MM.1S (cell line): ENCODE data around the gene GRWD1.

Experiments used
- DNase-seq: peaks from one replicate; pipeline ENCODE4 v3.0.0-alpha.2; 2015
- H2AFZ ChIP-seq: fragments of 300-600 bp; sonication (generic); 2 replicates; pipeline ENCODE4 v1.6.0; 2016; ENCODE audit warnings: antibody characterized with exemption, low read length
- H3F3A ChIP-seq: fragments of 300-600 bp; sonication (generic); 2 replicates; pipeline ENCODE4 v1.6.1; 2016; ENCODE audit warnings: mild to moderate bottlenecking, antibody characterized with exemption, low read length, moderate library complexity, mixed read lengths; ENCODE audit not compliant: insufficient read depth
- H3K27ac ChIP-seq: fragments of 300-600 bp; sonication (generic); 2 replicates; pipeline ENCODE4 v1.5.1; 2016; ENCODE audit warnings: mild to moderate bottlenecking, low read length
- H3K27me3 ChIP-seq: fragments of 300-600 bp; sonication (generic); replicated peaks from 2 replicates; pipeline ENCODE4 v1.6.0; 2016; ENCODE audit warnings: low read length; ENCODE audit not compliant: insufficient read depth
- H3K36me3 ChIP-seq: fragments of 300-600 bp; sonication (generic); replicated peaks from 2 replicates; pipeline ENCODE4 v1.6.1; 2016; ENCODE audit warnings: mild to moderate bottlenecking, low read length, mixed read lengths; ENCODE audit not compliant: insufficient read depth
- H3K4me1 ChIP-seq: fragments of 300-600 bp; sonication (generic); 2 replicates; pipeline ENCODE4 v1.6.1; 2016; ENCODE audit warnings: low read length, mixed read lengths
- H3K4me2 ChIP-seq: fragments of 300-600 bp; sonication (generic); 2 replicates; pipeline ENCODE4 v1.6.0; 2016; ENCODE audit warnings: low read depth, low read length
- H3K4me3 ChIP-seq: fragments of 300-600 bp; sonication (generic); 2 replicates; pipeline ENCODE4 v1.5.1; 2016; ENCODE audit warnings: low read length, mixed read lengths
- H3K79me2 ChIP-seq: fragments of 300-600 bp; sonication (generic); 2 replicates; pipeline ENCODE4 v1.6.1; 2016; ENCODE audit warnings: mixed run types, low read length, mixed read lengths
- H3K9ac ChIP-seq: fragments of 300-600 bp; sonication (generic); 2 replicates; pipeline ENCODE4 v1.6.1; 2016; ENCODE audit warnings: low read length, mixed read lengths
- H3K9me2 ChIP-seq: fragments of 300-600 bp; sonication (generic); replicated peaks from 2 replicates; pipeline ENCODE4 v1.6.1; 2016; ENCODE audit warnings: mild to moderate bottlenecking, low read length, mixed read lengths; ENCODE audit not compliant: insufficient read depth
- H3K9me3 ChIP-seq: fragments of 300-600 bp; sonication (generic); replicated peaks from 2 replicates; pipeline ENCODE4 v1.6.1; 2016; ENCODE audit warnings: mild to moderate bottlenecking, low read length, mixed read lengths; ENCODE audit not compliant: insufficient read depth
- H4K20me1 ChIP-seq: fragments of 300-600 bp; sonication (generic); 2 replicates; pipeline ENCODE4 v1.6.1; 2016; ENCODE audit warnings: mild to moderate bottlenecking, low read length, moderate library complexity, mixed read lengths; ENCODE audit not compliant: insufficient read depth
- CTCF ChIP-seq: fragments of 300-600 bp; sonication (generic); IDR thresholded peaks from 2 replicates; pipeline ENCODE4 v1.5.1; 2016; ENCODE audit warnings: antibody characterized with exemption, low read length, mixed read lengths
- EZH2 ChIP-seq: fragments of 300-600 bp; sonication (generic); optimal IDR thresholded peaks from 2 replicates; pipeline ENCODE3; 2017; ENCODE audit warnings: low read depth, mild to moderate bottlenecking, antibody characterized with exemption, low read length, mixed read lengths
- EZH2phosphoT487 ChIP-seq: fragments of 300-600 bp; sonication (generic); IDR thresholded peaks from 2 replicates; pipeline ENCODE4 v1.6.1; 2018; ENCODE audit warnings: antibody characterized with exemption, low read length

GRWD1 gene

DNA sequence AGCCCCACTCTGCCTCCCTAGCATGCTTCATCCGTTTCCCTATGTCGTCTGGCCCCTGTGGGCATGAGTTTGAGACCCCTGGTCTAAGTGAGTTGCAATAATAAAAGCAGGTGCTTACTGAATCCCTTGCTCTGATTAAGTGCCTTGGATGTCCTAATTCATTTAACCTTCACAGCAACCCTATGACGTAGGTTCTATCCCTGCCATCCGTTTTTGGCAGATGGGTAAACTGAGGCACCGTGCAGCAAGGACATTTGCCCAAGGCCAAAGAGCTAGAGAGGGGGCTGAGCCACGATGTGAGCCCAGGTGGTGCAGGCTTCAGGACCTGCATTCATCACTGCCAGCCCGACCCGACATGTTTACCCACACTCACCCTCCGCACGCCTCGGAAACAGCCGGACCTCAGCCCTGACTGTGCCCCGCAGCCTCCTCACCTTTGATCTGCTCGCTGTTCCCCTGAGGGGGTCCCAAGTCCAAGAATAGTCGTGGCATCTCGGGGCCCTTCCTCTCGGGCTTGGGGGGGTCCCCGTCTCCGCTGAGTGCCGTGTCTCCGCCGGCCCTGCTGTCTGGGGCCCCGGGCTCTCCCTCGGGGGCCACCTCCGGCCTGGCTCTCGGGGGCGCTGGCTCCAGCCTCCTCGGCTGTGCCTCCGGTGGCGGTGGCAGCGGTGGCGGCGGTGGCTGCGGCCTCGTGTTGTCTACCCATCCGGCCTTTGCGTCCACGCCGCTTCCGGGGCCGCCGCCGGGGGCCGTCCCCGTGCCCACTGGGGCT, 51.4 kb downstream of the GRWD1 start:
- H3K4me1 ChIP-seq = 0 out of 2 replicates have a peak, but pooled peaks cover 5% of the 10 kb centered on the region
- no peaks in the 10 kb centered on the region for H3F3A ChIP-seq
- TF ChIP-seq EZH2phosphoT487 (no peak), CTCF (no peak), EZH2 (no peak)
- H4K20me1 ChIP-seq = no peaks in the 10 kb centered on the region
- no peak overlapping the region for H3K27ac ChIP-seq
- peaks cover 58% of the 10 kb centered on the region for H3K27me3 ChIP-seq
- DNase-seq = no peak
- H3K79me2 ChIP-seq = no peaks in the 10 kb centered on the region
- no peak overlapping the region for H3K4me3 ChIP-seq
- no peak overlapping the region for H2AFZ ChIP-seq
- no peak overlapping the region for H3K4me2 ChIP-seq
- H3K9ac ChIP-seq = no peak overlapping the region
- H3K36me3 ChIP-seq = no peaks in the 10 kb centered on the region
- no peaks in the 10 kb centered on the region for H3K9me2 ChIP-seq
- H3K9me3 ChIP-seq = no peaks in the 10 kb centered on the region

- peak; percentile 95 for TF ChIP-seq EZH2
- no peak for TF ChIP-seq CTCF
- no peak overlapping the region for H2AFZ ChIP-seq
- no peak for DNase-seq
- H3K4me2 ChIP-seq = no peak overlapping the region
- no peaks in the 10 kb centered on the region for H3K4me1 ChIP-seq
- H3K9me3 ChIP-seq = no peaks in the 10 kb centered on the region
- H3K27ac ChIP-seq = no peak overlapping the region
- no peaks in the 10 kb centered on the region for H3K36me3 ChIP-seq
- no peaks in the 10 kb centered on the region for H4K20me1 ChIP-seq
- H3K9me2 ChIP-seq = no peaks in the 10 kb centered on the region
- no peaks in the 10 kb centered on the region for H3F3A ChIP-seq
- peaks cover 58% of the 10 kb centered on the region for H3K27me3 ChIP-seq
- no peak overlapping the region for H3K4me3 ChIP-seq
- H3K9ac ChIP-seq = no peak overlapping the region
- no peaks in the 10 kb centered on the region for H3K79me2 ChIP-seq
Measured at GRCh38 chr19:48497728-48498594, 52.2 kb downstream of the GRWD1 start.

DNA sequence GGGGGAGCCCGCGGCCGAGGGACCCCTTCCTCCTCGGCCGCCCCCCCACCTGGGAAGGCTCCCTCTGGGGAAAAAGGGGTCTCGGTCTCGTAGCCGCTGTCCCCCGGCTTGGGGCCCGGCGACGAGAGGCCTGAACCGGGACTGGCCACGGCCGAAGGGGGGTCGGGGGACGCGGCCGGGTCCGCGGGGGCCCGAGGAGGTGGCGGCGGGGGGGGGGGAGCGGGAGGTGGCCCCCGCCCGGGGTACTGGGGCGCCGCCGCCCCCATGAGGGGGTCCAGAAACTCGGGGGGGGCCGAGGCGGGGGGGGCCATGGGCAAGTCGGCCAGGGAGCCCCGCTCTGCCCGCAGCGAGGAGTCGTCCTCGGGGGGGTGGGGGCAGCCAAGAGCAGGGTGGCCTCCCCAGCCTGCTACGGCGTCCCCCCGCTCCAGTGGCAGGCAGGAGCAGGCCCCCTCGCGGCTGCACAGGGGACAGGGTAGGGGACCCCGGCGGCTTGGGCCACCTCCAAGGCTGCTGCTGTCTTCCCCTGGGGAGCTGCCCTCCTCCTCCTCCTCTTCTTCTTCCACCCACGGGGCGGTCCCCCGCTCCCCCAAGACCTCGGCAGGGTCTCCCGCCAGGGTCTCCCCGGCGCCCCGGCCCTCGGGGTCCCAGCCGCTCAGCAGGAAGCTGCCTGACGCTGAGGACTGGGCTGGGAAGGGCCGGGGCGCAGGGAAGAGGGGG, 53.0 kb downstream of the GRWD1 start:
- Histone ChIP-seq H3K4me2 (no peak overlapping the region), H3K27me3 (peaks cover 58% of the 10 kb centered on the region), H3F3A (no peaks in the 10 kb centered on the region), H3K9ac (no peak overlapping the region), H3K79me2 (no peaks in the 10 kb centered on the region), H3K9me3 (no peaks in the 10 kb centered on the region), H3K4me1 (no peaks in the 10 kb centered on the region), H3K27ac (no peak overlapping the region), H4K20me1 (no peaks in the 10 kb centered on the region), H3K9me2 (no peaks in the 10 kb centered on the region), H2AFZ (no peak overlapping the region), H3K4me3 (no peak overlapping the region), H3K36me3 (no peaks in the 10 kb centered on the region)
- TF ChIP-seq EZH2phosphoT487 (no peak), CTCF (no peak), EZH2 (no peak)
- no peak for DNase-seq
